ENCODE data around the gene PARP11. TPM values are rescaled to one million over a fixed set of nuclear protein-coding genes. Genes with fewer than 3 reads are reported as not detected.

PARP11 gene
- total RNA-seq, 1 donor from 2014 or later, result 11.4 TPM

GRCh38 chr12:3904999-3905398 is 31.8 kb upstream of the PARP11 start:
- H3K4me1 Mint-ChIP-seq (ENCODE audit: unreplicated experiment), result peaks cover 14% of the 10 kb centered on the region
- no peak for DNase-seq (ENCODE audit: low spot score)
- no peak for TF ChIP-seq CTCF (IDR thresholded peaks at IDR 0.05; ENCODE audit: unreplicated experiment)
- H3K36me3 Mint-ChIP-seq (ENCODE audit: low read depth, unreplicated experiment), result no peaks in the 10 kb centered on the region
- no peak overlapping the region for H3K27ac Mint-ChIP-seq (ENCODE audit: unreplicated experiment)
- H3K4me3 Mint-ChIP-seq (ENCODE audit: unreplicated experiment), result no peak overlapping the region
- H3K27me3 Mint-ChIP-seq (ENCODE audit: unreplicated experiment), result peaks cover 1% of the 10 kb centered on the region
- no peaks in the 10 kb centered on the region for H3K9me3 Mint-ChIP-seq (ENCODE audit: unreplicated experiment)

- H3K27me3 Mint-ChIP-seq (ENCODE audit: unreplicated experiment), result peaks cover 1% of the 10 kb centered on the region
- DNase-seq (ENCODE audit: low spot score), result no peak
- H3K27ac Mint-ChIP-seq (ENCODE audit: unreplicated experiment), result no peak overlapping the region
- no peak overlapping the region for H3K4me3 Mint-ChIP-seq (ENCODE audit: unreplicated experiment)
- H3K36me3 Mint-ChIP-seq (ENCODE audit: low read depth, unreplicated experiment), result no peaks in the 10 kb centered on the region
- peaks cover 8% of the 10 kb centered on the region for H3K4me1 Mint-ChIP-seq (ENCODE audit: unreplicated experiment)
- no peak for TF ChIP-seq CTCF (IDR thresholded peaks at IDR 0.05; ENCODE audit: unreplicated experiment)
- H3K9me3 Mint-ChIP-seq (ENCODE audit: unreplicated experiment), result no peaks in the 10 kb centered on the region
Measured at GRCh38 chr12:3902921-3903320, 29.7 kb upstream of the PARP11 start.

- H3K4me3 Mint-ChIP-seq (ENCODE audit: unreplicated experiment), result no peak overlapping the region
- H3K4me1 Mint-ChIP-seq (ENCODE audit: unreplicated experiment), result no peaks in the 10 kb centered on the region
- H3K9me3 Mint-ChIP-seq (ENCODE audit: unreplicated experiment), result no peaks in the 10 kb centered on the region
- DNase-seq (ENCODE audit: low spot score), result no peak
- no peaks in the 10 kb centered on the region for H3K36me3 Mint-ChIP-seq (ENCODE audit: low read depth, unreplicated experiment)
- TF ChIP-seq CTCF (IDR thresholded peaks at IDR 0.05; ENCODE audit: unreplicated experiment), result peak; percentile 31
- H3K27me3 Mint-ChIP-seq (ENCODE audit: unreplicated experiment), result peaks cover 1% of the 10 kb centered on the region
- no peak overlapping the region for H3K27ac Mint-ChIP-seq (ENCODE audit: unreplicated experiment)
Measured at GRCh38 chr12:3901116-3901515, 27.9 kb upstream of the PARP11 start.

GRCh38 chr12:3898756-3899155 is 25.6 kb upstream of the PARP11 start:
- H3K27ac Mint-ChIP-seq (ENCODE audit: unreplicated experiment), result no peak overlapping the region
- no peaks in the 10 kb centered on the region for H3K36me3 Mint-ChIP-seq (ENCODE audit: low read depth, unreplicated experiment)
- no peak overlapping the region for H3K4me3 Mint-ChIP-seq (ENCODE audit: unreplicated experiment)
- TF ChIP-seq CTCF (IDR thresholded peaks at IDR 0.05; ENCODE audit: unreplicated experiment), result no peak
- H3K9me3 Mint-ChIP-seq (ENCODE audit: unreplicated experiment), result no peaks in the 10 kb centered on the region
- DNase-seq (ENCODE audit: low spot score), result no peak
- H3K27me3 Mint-ChIP-seq (ENCODE audit: unreplicated experiment), result peaks cover 1% of the 10 kb centered on the region
- H3K4me1 Mint-ChIP-seq (ENCODE audit: unreplicated experiment), result no peaks in the 10 kb centered on the region

- TF ChIP-seq CTCF (IDR thresholded peaks at IDR 0.05; ENCODE audit: unreplicated experiment), result no peak
- no peak overlapping the region for H3K27ac Mint-ChIP-seq (ENCODE audit: unreplicated experiment)
- no peaks in the 10 kb centered on the region for H3K9me3 Mint-ChIP-seq (ENCODE audit: unreplicated experiment)
- H3K4me3 Mint-ChIP-seq (ENCODE audit: unreplicated experiment), result no peak overlapping the region
- no peaks in the 10 kb centered on the region for H3K36me3 Mint-ChIP-seq (ENCODE audit: low read depth, unreplicated experiment)
- H3K4me1 Mint-ChIP-seq (ENCODE audit: unreplicated experiment), result no peaks in the 10 kb centered on the region
- H3K27me3 Mint-ChIP-seq (ENCODE audit: unreplicated experiment), result no peaks in the 10 kb centered on the region
- DNase-seq (ENCODE audit: low spot score), result no peak
Measured at GRCh38 chr12:3897371-3897971, 24.3 kb upstream of the PARP11 start.

Measured in endothelial cell (in vitro differentiated cells).